Measurements from ENCODE around the gene MTPN.

MTPN gene

GRCh38 chr7:135886345-135887132 lies 90.6 kb downstream of the MTPN start:
- no peak for DNase-seq (ENCODE audit: low read depth in 3 of 3)

- DNase-seq (ENCODE audit: low read depth in 3 of 3), result no peak
Observed at GRCh38 chr7:135884495-135885232, 92.5 kb downstream of the MTPN start.

GRCh38 chr7:135879233-135879632 lies 97.9 kb downstream of the MTPN start:
- no peak for DNase-seq (ENCODE audit: low read depth in 3 of 3)

- no peak for DNase-seq (ENCODE audit: low read depth in 3 of 3)
Observed at GRCh38 chr7:135878284-135878683, 98.9 kb downstream of the MTPN start.

GRCh38 chr7:135877805-135878204 lies 99.4 kb downstream of the MTPN start:
- DNase-seq (ENCODE audit: low read depth in 3 of 3), result no peak

All from stimulated activated CD4-positive, alpha-beta T cell treated with anti-CD3 and anti-CD28 coated beads, TNF-alpha, amount 100 ng/mL, for 4 hours (primary cell).